Measurements from ENCODE around the gene LOXHD1. TPM values are rescaled to one million over a fixed set of nuclear protein-coding genes. Genes with fewer than 3 reads are reported as not detected.

Gene LOXHD1
- total and polyA plus RNA-seq, 2 experiments from 2014 or later, result 0.21 TPM; not detected in 1

GRCh38 chr18:46565256-46565655 lies 91.8 kb downstream of the LOXHD1 start:
- H3K27ac ChIP-seq, result no peak overlapping the region
- no peak for DNase-seq (ENCODE audit: low read depth in 1 of 2, low spot score in 1 of 2)

GRCh38 chr18:46563317-46563716 lies 93.7 kb downstream of the LOXHD1 start:
- DNase-seq (ENCODE audit: low read depth in 1 of 2, low spot score in 1 of 2), result no peak
- Histone ChIP-seq H3K36me3 (no peaks in the 10 kb centered on the region), H3K9me3 (ENCODE audit: low read depth) (no peaks in the 10 kb centered on the region), H3K4me1 (ENCODE audit: low read depth) (peaks cover 7% of the 10 kb centered on the region), H3K27ac (no peak overlapping the region), H3K27me3 (no peaks in the 10 kb centered on the region), H3K4me3 (no peak overlapping the region)
- no peak for TF ChIP-seq CTCF (IDR thresholded peaks at IDR 0.05; ENCODE audit: low read depth, low read length)

More at GRCh38 chr18:46565256-46565655, 91.8 kb downstream of the LOXHD1 start:
- Histone ChIP-seq H3K27me3 (no peaks in the 10 kb centered on the region), H3K9me3 (ENCODE audit: low read depth) (no peaks in the 10 kb centered on the region), H3K4me1 (ENCODE audit: low read depth) (peaks cover 7% of the 10 kb centered on the region), H3K4me3 (no peak overlapping the region), H3K36me3 (no peaks in the 10 kb centered on the region)
- TF ChIP-seq CTCF (IDR thresholded peaks at IDR 0.05; ENCODE audit: low read depth, low read length), result no peak

GRCh38 chr18:46562674-46563192 lies 94.3 kb downstream of the LOXHD1 start:
- Histone ChIP-seq H3K9me3 (ENCODE audit: low read depth) (no peaks in the 10 kb centered on the region), H3K4me3 (no peak overlapping the region), H3K36me3 (no peaks in the 10 kb centered on the region), H3K27ac (no peak overlapping the region), H3K4me1 (ENCODE audit: low read depth) (peaks cover 7% of the 10 kb centered on the region), H3K27me3 (no peaks in the 10 kb centered on the region)
- TF ChIP-seq CTCF (IDR thresholded peaks at IDR 0.05; ENCODE audit: low read depth, low read length), result no peak
- no peak for DNase-seq (ENCODE audit: low read depth in 1 of 2, low spot score in 1 of 2)

- H3K36me3 ChIP-seq, result no peaks in the 10 kb centered on the region
- DNase-seq (ENCODE audit: low read depth in 1 of 2, low spot score in 1 of 2), result no peak
- no peaks in the 10 kb centered on the region for H3K4me1 ChIP-seq (ENCODE audit: low read depth)
- no peaks in the 10 kb centered on the region for H3K27me3 ChIP-seq
- no peak overlapping the region for H3K4me3 ChIP-seq
- no peak overlapping the region for H3K27ac ChIP-seq
- no peak for TF ChIP-seq CTCF (IDR thresholded peaks at IDR 0.05; ENCODE audit: low read depth, low read length)
- H3K9me3 ChIP-seq (ENCODE audit: low read depth), result no peaks in the 10 kb centered on the region
These were observed 96.4 kb downstream of the LOXHD1 start for GRCh38 chr18:46560671-46561045.

GRCh38 chr18:46559946-46560670 lies 96.9 kb downstream of the LOXHD1 start:
- no peak for DNase-seq (ENCODE audit: low read depth in 1 of 2, low spot score in 1 of 2)
- Histone ChIP-seq H3K4me1 (ENCODE audit: low read depth) (no peaks in the 10 kb centered on the region), H3K27ac (no peak overlapping the region), H3K36me3 (no peaks in the 10 kb centered on the region), H3K9me3 (ENCODE audit: low read depth) (no peaks in the 10 kb centered on the region), H3K4me3 (no peak overlapping the region), H3K27me3 (no peaks in the 10 kb centered on the region)
- TF ChIP-seq CTCF (IDR thresholded peaks at IDR 0.05; ENCODE audit: low read depth, low read length), result no peak
